Mammary epithelial cell (primary cell): ENCODE measurements around the gene COL4A6.

Source experiments
- EZH2 ChIP-seq: IDR thresholded peaks from 2 replicates; pipeline ENCODE4 v1.6.1; 2012; ENCODE audit warnings: low read length, inconsistent platforms, borderline replicate concordance
- TF ChIP-seq, protein P1 (sequence below), 2 donors: IDR thresholded peaks in 1 of 2; conservative IDR thresholded peaks in 1 of 2; 2 replicates each; pipeline ENCODE4 v1.5.1; 2011 to 2012; ENCODE audit warnings: inconsistent platforms in 2 of 2, low read length in 2 of 2, mild to moderate bottlenecking in 2 of 2, control low read depth in 1 of 2, low read depth in 1 of 2; ENCODE audit not compliant: insufficient read depth in 1 of 2; ENCODE audit errors: extremely low read depth in 1 of 2

DNA sequence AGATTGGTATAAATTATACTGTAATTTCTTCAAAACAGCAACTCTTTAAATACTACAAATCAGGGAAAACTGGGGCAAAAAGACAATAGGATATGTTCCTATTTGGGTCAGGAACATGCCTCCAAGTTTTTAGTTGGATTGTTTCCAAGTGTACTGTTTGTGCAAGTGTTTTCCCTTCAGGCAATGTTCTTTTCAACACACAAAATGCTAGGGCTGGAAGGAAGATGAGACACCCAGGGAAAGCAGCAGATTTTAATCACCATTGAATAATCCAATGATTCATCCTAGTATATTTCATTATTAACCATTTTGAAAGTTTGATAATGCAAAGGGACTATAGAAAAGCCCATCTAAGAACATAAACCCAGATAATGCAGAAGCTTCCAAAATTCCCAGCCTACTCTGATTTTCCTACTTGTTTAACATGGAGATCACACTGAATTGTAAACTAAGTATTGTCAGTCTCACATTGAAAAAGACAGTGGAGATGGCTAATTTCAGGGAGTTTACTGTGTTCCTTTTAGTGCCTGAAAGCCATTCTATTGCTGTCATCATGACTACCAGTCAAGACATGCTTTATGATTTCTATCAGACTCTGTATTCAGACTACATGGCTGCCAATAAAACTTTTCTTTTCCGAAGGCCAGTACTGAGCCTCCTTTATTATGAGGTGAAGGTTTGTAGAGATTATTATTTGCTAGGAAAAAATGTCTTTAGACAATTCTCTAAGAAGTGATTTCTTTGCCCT lies 38.6 kb downstream of the COL4A6 start:
- TF ChIP-seq, protein P1, sequence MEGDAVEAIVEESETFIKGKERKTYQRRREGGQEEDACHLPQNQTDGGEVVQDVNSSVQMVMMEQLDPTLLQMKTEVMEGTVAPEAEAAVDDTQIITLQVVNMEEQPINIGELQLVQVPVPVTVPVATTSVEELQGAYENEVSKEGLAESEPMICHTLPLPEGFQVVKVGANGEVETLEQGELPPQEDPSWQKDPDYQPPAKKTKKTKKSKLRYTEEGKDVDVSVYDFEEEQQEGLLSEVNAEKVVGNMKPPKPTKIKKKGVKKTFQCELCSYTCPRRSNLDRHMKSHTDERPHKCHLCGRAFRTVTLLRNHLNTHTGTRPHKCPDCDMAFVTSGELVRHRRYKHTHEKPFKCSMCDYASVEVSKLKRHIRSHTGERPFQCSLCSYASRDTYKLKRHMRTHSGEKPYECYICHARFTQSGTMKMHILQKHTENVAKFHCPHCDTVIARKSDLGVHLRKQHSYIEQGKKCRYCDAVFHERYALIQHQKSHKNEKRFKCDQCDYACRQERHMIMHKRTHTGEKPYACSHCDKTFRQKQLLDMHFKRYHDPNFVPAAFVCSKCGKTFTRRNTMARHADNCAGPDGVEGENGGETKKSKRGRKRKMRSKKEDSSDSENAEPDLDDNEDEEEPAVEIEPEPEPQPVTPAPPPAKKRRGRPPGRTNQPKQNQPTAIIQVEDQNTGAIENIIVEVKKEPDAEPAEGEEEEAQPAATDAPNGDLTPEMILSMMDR (conservative IDR thresholded peaks at IDR 0.05 in 1 of 2, IDR thresholded peaks at IDR 0.05 in 1 of 2; ENCODE audit: extremely low read depth in 1 of 2, insufficient read depth in 1 of 2, low read depth in 1 of 2, low read length in 2 of 2), result no peak
- TF ChIP-seq EZH2, result no peak
